HEK293 (cell line): ENCODE results near the gene HS3ST6.

Experiments used
- CTCF ChIP-seq: fragments of 450-650 bp; formaldehyde crosslinking; IDR thresholded peaks from 2 replicates; pipeline ENCODE4 v1.5.1; 2016; ENCODE audit warnings: missing biosample characterization, missing genetic modification characterization
- ELK4 ChIP-seq: IDR thresholded peaks from 2 replicates; pipeline ENCODE4 v1.6.1; 2011; ENCODE audit warnings: mild to moderate bottlenecking, low read depth, low read length, borderline replicate concordance
- REST ChIP-seq: fragments of 450-650 bp; formaldehyde crosslinking; IDR thresholded peaks from 2 replicates; pipeline ENCODE4 v1.5.1; 2016; ENCODE audit warnings: missing biosample characterization, missing genetic modification characterization
- TCF7L2 ChIP-seq: IDR thresholded peaks from 2 replicates; pipeline ENCODE4 v1.6.1; 2011; ENCODE audit warnings: low read depth, mild to moderate bottlenecking, inconsistent platforms, low read length, moderate library complexity, borderline replicate concordance
- ZNF280D ChIP-seq: fragments of 450-650 bp; formaldehyde crosslinking; IDR thresholded peaks from 2 replicates; pipeline ENCODE4 v1.5.1; 2016; ENCODE audit warnings: missing biosample characterization, missing genetic modification characterization
- ZNF350 ChIP-seq: fragments of 450-650 bp; formaldehyde crosslinking; IDR thresholded peaks from 2 replicates; pipeline ENCODE4 v1.5.0; 2017; ENCODE audit warnings: missing biosample characterization, mild to moderate bottlenecking, missing genetic modification characterization

GRCh38 chr16:1870365-1871082, 47.7 kb downstream of the HS3ST6 start:
- no peak for TF ChIP-seq ZNF350 (tag by site-specific recombination)
- no peak for TF ChIP-seq CTCF (tag by site-specific recombination)
- no peak for TF ChIP-seq REST (tag by site-specific recombination)
- no peak for TF ChIP-seq TCF7L2
- no peak for TF ChIP-seq ZNF280D (tag by site-specific recombination)
- no peak for TF ChIP-seq ELK4
